Hematopoietic multipotent progenitor cell treated with erythropoietin and hydrocortisone succinate and interleukin-3 and kit ligand, for 15 days (in vitro differentiated cells): ENCODE data around the gene DNLZ.
"Not testable (repeated sequence)": the region's sequence is repeated elsewhere in the genome, so short reads cannot be mapped to it uniquely, and the experiment has no call there.

Experiments used
- DNase-seq: peaks from one replicate; pipeline ENCODE4 v3.0.0-alpha.2; 2015; ENCODE audit warnings: low spot score

DNLZ gene

GRCh38 chr9:136331030-136331429 is 32.5 kb downstream of the DNLZ start:
- DNase-seq = no peak

GRCh38 chr9:136330406-136330990 is 33.0 kb downstream of the DNLZ start:
- DNase-seq = no peak

- DNase-seq = no peak
These were observed 33.7 kb downstream of the DNLZ start for GRCh38 chr9:136329636-136330405.

GRCh38 chr9:136329211-136329627 is 34.3 kb downstream of the DNLZ start:
- no peak for DNase-seq

GRCh38 chr9:136328622-136329041 is 34.9 kb downstream of the DNLZ start:
- no peak for DNase-seq

GRCh38 chr9:136328011-136328621 is 35.4 kb downstream of the DNLZ start:
- DNase-seq = no peak

GRCh38 chr9:136327304-136327974 is 36.1 kb downstream of the DNLZ start, which contains the start of gene GPSM1:
TSS of gene GPSM1 (plus strand) at chr9:136327539. CDS start at chr9:136327696, 157 bp downstream.
- DNase-seq = no peak

- DNase-seq = no peak
These were observed 36.7 kb downstream of the DNLZ start for GRCh38 chr9:136326761-136327303.

GRCh38 chr9:136326061-136326760 is 37.3 kb downstream of the DNLZ start:
- no peak for DNase-seq

GRCh38 chr9:136325358-136325757 is 38.2 kb downstream of the DNLZ start:
- no peak for DNase-seq

- no peak for DNase-seq
These were observed 38.8 kb downstream of the DNLZ start for GRCh38 chr9:136324501-136325300.

- DNase-seq = no peak
These were observed 40.2 kb downstream of the DNLZ start for GRCh38 chr9:136323371-136323789.

GRCh38 chr9:136322756-136323330 is 40.7 kb downstream of the DNLZ start:
- DNase-seq = no peak

- DNase-seq = no peak
These were observed 42.0 kb downstream of the DNLZ start for GRCh38 chr9:136321561-136321960.

GRCh38 chr9:136320972-136321371 is 42.6 kb downstream of the DNLZ start:
- not testable (repeated sequence) for DNase-seq

GRCh38 chr9:136319955-136320354 is 43.6 kb downstream of the DNLZ start:
- not testable (repeated sequence) for DNase-seq

GRCh38 chr9:136319244-136319643 is 44.3 kb downstream of the DNLZ start:
- not testable (repeated sequence) for DNase-seq

GRCh38 chr9:136318776-136319241 is 44.7 kb downstream of the DNLZ start:
- no peak for DNase-seq

- no peak for DNase-seq
These were observed 45.3 kb downstream of the DNLZ start for GRCh38 chr9:136318111-136318775.

GRCh38 chr9:136317695-136318094 is 45.8 kb downstream of the DNLZ start:
- no peak for DNase-seq
